NCI-H82 (cell line): ENCODE results near the gene GIPC3.

Source experiments
- DNase-seq: peaks from one replicate; lab custom pipeline; 2025; lab: John Stamatoyannopoulos, UW

GIPC3 gene

GRCh38 chr19:3585301-3586126 is at the start of gene GIPC3:
Gene GIPC3, plus strand, starts transcription at chr19:3585478. Its CDS starts 120 bp downstream, at chr19:3585598.
- no peak for DNase-seq

- no peak for DNase-seq
Observed at GRCh38 chr19:3535563-3535965, 49.7 kb upstream of the GIPC3 start.

DNA sequence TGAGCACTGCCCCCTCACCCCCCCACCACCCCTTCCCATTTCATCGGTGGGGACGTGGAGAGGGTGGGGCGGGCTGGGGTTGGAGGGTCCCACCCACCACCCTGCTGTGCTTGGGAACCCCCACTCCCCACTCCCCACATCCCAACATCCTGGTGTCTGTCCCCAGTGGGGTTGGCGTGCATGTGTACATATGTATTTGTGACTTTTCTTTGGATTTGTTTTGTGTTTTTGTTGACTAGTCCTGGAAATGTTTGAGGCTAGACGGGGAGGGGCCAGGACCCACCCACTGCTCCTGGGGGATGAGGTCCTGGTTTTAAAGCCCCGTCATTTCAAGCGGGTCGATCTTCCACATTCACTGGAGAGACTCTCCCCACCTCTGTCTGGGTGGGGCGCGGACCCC is 49.3 kb upstream of the GIPC3 start:
- no peak for DNase-seq

DNA sequence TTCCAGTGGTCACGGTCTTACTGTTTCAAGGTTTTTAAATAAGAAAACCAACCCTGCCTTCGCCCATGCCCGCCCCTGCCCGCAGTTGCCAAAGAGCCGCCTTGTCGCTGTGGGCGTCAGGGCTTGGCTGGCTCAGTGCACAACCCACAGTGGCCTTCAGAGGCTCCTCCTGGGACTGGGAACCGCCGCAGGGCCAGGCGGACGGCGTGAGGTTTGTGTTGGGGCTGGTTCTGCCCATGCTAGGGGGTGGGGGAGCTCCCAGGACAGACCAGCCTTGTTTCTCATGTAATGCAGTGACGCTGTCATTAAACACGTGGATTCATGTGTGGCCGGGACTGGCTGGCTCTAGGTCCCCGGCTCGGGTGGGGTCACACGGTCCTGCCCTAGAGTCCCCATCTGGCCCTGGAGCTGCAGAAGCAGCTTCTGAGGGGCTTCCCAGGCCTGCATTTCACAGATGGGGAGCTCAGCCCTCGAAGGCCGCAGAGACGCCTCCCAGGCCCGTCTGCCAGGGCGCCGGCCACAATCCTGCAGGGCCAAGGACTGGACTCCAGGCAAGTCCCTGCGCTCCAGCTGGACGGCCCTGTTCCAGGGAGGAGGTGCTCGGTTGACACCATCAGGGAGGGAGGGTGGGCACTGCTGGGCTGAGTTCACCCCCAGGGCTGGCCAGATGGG is 48.7 kb upstream of the GIPC3 start:
- DNase-seq = no peak

DNA sequence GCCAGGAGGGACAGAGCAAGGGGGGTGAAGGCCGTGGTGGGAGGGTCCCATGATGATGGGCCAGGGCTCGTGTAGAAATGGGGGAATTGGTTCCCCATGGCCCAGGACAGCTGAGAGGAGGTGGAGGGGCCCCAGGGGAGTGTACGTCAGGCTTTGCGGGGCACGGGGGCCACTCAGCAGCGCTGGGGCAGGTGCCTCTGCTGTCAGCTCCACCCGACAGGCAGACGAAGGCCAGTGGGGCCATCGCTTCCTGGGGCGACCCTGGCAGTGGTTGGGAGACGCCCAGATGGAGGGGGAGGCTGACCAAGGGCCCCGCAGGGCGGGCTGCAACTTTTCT is 48.2 kb upstream of the GIPC3 start:
- no peak for DNase-seq

- no peak for DNase-seq
Observed at GRCh38 chr19:3537438-3538240, 47.6 kb upstream of the GIPC3 start.

DNA sequence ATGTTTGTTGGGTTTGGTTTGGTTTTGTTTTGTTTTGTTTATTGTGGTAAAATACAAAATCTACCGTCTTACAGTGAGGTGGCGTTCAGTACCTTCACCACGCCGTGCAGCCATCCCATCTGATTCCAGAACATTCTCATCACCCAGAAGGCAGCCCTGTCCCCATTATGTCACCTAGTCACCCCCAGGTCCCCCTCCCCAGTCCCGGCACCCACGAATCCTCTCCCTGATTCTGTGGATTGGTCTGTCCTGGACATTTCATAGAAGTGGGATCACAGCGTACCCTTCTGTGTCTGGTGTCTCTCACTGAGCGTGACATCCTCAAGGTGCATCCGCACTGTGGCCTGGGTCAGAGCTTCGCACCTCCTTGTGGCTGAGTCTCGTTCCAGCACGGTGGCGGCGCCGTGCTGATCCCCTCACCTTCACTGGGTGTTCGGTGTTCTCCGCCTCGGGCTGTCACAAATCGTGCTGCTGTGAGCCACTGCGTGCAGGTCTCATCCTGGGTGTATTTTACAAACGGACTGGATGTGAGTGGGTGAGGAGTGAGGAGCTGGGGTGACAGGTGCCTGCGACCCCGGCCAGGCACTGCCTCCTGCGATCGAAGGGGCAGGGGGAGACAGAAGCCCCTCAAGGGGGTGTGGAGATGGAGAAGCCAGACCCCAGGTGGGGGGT is 46.9 kb upstream of the GIPC3 start:
- no peak for DNase-seq

DNA sequence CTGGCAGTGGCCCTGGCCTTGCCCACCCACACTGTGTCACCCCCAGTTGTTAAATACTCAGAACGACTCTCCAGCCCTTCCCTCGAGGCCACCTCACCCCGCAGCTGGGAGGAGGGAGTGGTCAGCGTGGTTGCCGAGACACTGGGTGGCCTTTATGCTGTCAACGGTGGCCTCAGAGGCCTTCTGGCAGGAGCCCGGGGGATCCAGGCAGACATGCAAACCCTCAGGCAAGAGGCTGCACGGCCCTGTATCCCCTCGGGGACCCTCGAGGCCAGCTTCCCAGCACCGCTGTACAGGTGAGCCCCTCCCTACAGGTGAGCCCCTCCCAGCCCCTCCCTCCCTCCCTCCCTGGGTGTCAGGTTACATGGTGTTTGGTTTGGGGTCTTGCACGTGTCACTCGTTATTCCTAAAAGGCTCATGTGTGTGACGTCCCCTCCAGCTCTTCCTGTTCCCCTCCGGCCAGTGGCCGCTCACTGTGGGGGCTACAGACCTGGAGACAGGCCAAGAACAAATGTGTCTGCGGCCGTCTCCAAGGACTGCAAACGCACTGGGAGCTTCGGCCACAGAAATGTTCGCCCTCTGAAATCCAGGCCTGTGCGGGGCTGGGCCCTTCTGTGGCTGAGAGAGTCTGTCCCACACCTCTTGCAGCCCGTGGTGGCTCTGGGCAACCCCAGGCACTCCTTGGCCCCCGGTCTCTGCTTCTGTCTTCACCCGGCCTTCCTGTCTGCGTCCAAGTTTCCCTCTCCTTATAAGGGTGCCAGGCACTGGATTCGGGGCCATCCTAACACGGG is 46.1 kb upstream of the GIPC3 start, which contains the start of gene TEKTIP1:
Gene TEKTIP1 (plus strand): TSS at position 210 of the 791 bp plus-strand sequence. CDS start 4 bp downstream, at position 214.
- peak; percentile 13 for DNase-seq

GRCh38 chr19:3539756-3540118 is 45.5 kb upstream of the GIPC3 start:
- DNase-seq = no peak

GRCh38 chr19:3543150-3544057 is 41.9 kb upstream of the GIPC3 start:
- DNase-seq = no peak

- no peak for DNase-seq
Observed at GRCh38 chr19:3544058-3544376, 41.3 kb upstream of the GIPC3 start.

DNA sequence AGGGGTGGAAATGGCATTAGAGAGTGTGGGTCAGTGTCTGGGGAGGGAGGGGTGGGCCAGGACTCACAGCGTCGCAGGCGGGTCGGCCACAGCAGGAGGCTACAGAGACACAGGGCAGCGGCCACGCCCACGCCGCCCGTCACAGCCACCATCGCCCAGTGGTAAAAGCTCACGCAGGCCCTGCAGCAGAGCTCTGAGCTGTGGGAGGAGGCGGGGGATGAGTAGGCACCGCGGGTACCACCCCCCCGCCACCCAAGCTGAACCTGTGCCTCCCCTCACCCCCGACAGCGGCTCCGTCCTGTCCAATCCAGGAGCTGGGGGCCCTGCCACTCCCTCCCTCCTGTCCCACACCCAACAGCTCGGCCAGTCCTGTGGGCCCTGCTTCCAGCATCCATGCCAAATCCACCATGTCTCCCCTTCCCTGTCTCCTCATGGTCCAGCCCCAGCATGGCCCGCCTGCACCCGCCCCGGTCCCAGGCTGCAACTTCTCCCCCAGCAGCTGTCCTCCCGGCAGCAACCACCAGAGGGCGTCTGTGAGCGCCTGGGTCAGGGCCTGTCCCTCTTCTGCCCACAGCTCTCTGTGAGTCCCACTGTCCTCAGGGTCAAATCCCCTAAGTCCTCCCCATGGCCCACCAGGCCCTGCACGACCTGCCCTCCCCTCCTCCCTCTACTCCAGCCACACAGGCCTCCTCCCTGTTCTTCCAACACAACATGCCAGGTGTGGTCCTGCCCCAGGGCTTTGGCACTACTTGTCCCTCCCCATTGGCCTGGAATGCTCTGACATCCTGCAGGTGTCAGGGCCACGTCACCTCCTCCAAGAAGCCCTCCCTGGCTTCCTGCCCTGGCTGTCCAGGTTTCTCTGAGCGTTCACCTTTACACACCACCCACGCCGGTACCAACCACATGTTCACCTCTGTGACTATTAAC is 40.3 kb upstream of the GIPC3 start:
- DNase-seq = peak; percentile 52

GRCh38 chr19:3545669-3546034 is 39.6 kb upstream of the GIPC3 start:
- DNase-seq = no peak

DNA sequence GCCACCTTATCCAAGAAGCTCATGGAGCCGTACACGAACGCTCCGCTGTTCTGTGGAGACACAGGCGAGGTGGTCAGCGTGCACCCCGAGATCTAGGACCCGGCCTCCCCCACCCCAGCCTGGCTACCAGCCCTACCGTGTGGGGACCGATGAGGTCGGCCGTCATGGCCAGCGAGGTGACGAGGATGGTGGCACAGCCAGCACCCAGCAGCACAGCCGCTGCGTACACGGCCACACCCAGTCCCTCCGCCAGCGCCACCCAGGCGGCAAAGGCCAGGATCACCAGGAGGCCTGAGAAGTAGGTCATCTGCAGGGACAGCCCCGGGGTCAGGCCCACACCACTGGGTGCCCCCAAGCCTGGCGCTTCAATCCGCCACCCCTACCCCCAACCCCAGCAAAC is 39.2 kb upstream of the GIPC3 start:
- DNase-seq = no peak

- DNase-seq = no peak
Observed at GRCh38 chr19:3547301-3547731, 38.0 kb upstream of the GIPC3 start.

DNA sequence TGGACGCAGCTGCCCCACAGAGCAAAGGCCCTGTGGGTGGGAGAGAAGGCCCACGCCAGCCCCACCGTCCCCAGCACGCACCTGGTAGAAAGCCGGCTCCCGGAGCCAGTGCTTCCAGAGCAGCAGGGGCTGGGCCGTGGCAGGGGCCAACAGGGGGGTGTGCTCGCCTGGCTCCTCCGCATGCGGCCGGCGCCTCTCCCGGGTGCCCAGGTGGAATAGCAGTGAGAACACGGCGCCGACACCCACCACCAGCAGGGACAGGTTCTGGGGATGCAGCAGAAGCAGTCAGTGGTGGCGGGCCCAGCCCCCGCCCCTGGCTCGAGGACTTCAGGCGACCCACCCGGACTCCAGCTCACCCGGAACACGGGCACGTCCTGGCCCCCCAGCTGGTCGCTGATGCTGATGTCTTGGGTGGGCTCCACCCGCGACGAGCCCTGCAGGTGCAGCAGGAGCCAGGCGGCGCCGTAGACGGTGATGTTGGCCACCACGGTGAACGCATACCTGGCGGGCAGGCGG is 37.5 kb upstream of the GIPC3 start:
- no peak for DNase-seq

DNA sequence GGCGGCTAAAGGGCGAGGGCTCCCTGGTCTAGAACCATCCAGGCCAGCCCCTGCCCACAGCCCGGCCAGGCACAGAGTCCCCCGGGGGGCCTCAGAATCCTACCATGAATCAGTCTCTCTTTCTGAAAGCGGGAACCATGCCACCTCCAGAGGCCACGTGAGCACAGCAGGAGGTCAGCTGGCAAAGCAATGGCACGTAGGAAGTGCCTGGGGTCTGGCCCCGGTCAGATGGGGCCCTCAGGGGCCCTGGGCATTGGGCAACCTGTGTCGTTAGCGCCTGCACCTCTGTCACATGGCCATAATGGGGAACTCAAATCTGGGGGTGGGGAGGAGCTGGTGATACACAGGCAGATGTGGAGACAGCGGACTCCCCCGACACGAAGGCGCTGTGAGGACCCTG is 36.7 kb upstream of the GIPC3 start:
- no peak for DNase-seq

DNA sequence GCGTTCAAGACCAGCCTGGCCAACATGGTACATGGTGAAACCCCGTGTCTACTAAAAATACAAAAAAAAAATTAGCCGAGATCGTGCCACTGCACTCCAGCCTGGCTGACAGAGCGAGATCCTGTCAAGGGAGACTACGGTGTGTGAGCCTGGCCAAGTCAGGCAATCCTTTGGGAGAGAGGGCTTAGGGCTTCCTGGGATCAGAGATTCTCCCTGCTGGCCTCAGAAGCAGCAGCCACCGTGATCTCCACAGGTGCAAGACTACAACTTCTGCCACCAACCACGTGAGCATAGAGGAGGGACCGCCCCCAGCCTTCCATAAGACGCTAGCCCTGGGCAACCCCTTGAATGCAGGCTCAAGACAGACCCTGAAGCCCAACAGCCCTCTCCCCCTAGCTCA is 35.5 kb upstream of the GIPC3 start:
- DNase-seq = no peak
